GM19351 (cell line): ENCODE data around the gene OXLD1.
A peak's percentile ranks its signal among the peaks of the same experiment; 100 is the strongest.

Experiments
- ATAC-seq: cut with Tn5 transposase; IDR thresholded peaks from one replicate; pipeline ENCODE4 v1.9.1; 2021; ENCODE audit warnings: mild to moderate bottlenecking, moderate library complexity; ENCODE audit not compliant: unreplicated experiment

The OXLD1 gene

DNA sequence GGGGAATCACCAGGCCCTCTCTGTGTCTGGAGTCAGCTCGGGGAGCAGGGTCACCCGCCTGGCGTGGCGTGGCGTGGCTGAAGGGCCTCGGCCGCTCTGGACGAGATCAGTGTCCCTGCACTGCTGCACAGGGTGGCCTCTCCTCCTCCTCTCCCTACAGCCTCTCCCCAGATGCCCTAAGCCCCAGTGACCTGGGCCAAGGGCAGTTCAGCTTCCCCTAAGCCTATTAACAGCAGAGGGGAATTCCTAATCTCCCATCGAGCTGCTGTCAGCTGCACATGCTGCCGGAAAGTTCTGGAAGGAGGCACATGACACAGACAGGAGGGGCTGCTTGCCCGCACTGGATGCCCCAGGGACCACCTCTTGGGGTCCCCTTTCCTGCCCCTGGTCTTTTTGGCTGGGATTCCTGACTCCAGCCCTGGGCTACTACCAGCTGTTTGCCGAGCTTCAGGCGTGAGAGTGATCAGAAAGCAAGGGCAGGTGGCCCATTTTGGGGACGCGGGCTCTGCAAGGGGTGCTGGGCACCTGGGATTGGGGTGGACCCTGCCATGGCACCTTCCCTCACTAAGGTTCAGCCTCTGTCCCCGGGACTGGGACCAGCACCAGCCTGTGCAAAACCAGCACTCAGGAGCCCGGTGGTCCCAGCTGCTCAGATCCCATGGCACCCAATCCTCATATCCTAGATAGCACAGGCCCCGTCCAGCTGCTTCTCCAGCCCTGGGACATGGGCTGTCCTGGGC lies 10.9 kb downstream of the OXLD1 start:
- no peak for ATAC-seq

DNA sequence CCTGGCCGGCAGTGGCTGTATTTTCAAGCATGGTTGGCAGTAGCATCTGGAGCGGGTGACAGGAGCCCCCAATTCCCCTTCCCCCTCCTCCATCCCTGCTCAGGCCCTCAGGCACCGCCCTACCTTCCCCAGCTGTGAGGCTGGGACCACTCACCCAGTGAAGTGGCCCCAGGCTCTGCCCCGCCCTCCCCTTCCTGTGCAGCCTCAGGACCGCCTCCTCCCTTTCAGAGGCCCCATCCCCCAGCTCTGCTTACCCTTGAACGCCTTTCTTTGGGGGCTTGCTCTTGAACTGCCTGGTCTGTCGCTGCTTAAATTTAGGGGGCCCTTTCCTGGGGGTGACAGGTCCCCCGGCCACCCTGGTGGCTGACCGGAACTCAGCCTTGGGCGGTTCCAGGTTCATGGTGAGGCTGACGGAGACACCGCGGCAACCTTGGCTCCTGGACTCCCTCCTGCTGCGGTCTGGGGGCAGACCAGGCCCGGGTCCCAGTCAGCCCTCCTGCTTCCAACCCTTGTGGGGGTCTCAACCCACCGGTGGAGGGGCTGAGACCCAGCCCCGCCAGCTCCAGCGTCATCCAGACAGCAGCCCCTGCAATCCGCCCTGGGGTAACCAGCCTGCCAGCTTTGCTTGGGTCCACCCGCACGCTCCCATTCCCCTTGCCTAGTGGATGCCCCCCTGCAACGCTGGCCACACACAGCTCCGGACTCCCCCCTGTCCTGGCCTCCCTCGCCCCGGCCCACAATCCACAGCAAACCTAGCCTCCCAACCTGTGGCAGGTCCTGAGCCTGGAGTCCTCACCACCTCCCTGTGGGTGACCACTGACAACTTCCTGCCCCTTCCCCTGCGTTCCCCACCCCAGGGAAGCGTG lies 13.3 kb downstream of the OXLD1 start:
- ATAC-seq, result no peak

DNA sequence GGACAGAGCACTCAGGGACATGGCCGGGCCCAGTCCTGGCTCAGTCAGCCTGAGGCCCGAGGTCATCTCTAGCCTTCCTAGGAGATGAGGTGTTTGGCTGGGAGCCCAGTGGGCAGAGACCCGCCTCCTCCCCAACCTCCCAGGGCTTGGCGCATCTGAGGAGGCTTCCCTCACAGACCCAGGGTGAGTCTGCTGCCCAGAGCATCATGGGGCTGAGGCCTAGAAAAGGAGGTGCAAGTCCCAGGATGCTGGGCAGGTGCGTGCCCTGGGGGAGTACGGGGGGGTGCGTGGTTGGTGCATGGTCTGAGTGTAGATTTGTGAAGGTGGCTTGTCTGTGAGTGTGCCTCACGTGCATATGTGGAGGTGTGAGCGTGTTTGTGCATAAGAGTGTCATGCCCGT lies 14.7 kb downstream of the OXLD1 start:
- ATAC-seq, result no peak

DNA sequence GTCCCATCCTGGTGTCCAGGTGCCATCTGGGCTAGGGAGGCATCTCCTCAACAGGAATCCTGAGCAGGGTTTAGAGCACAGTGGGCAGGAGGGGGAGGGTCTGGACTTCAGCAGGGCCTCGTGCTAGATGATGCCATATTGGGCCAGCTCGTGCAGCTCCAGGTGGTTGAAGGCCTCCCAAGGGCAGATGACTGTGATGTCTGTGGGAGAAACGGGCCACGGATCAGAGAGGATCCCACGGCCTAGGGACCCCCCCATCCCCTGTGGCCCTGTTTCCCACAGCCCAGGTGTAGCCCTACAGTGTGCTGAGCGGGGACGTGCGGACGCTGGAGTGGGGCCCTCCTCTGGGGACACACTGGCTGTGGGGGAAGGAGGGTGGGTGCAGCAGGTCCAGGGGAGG lies 15.5 kb downstream of the OXLD1 start:
- no peak for ATAC-seq

DNA sequence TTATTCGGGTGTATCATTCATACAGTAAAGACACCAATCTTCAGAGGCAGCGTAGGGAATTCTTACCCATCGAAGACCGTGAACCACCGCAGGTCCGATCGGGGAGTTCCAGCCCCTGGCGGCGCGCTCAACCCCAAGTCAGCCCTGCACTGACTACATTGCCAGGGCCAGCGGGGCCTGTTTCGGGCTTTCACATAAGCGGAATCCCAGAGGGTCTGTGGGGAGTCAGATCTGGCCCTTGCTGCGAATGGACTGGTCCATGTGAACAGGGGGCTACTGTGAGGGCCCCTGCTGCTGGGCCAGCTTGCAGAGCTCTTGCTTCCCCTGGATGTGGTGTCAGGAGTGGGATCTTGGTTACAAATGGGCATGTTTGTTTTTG lies 17.7 kb downstream of the OXLD1 start:
- ATAC-seq, result no peak

DNA sequence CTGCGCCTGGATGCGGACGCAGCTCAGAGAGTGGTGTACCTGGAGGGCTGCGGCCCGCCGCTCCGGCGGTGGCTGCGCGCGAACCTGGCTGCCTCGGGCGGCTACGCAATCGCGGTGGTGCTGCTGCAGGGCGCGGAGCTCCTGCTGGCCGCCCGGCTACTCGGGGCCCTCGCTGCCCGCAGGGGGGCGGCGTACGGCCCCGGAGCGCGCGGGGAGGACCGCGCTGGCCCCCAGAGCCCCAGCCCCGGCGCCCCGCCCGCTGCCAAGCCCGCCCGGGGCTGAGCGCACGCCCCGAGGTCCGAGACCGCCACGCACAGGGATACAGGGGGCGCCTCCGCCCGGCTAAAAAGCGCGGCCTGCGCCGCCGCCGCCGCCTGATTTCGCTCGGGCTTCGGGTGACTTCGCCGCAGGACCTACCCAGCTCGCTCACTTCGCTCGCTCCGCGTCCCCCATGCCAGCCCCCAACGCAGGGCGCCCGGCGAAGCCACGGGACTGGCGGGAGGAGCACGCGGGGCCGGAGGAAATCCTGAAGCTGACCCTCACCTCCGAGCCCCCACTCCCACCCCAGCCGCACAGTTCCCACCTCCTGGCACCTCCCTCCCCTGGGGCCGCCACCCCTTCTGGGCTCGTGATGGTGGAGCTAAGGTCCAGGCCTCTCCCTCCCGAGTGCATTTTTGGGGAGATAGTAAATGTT lies 18.2 kb downstream of the OXLD1 start:
- ATAC-seq, result no peak

DNA sequence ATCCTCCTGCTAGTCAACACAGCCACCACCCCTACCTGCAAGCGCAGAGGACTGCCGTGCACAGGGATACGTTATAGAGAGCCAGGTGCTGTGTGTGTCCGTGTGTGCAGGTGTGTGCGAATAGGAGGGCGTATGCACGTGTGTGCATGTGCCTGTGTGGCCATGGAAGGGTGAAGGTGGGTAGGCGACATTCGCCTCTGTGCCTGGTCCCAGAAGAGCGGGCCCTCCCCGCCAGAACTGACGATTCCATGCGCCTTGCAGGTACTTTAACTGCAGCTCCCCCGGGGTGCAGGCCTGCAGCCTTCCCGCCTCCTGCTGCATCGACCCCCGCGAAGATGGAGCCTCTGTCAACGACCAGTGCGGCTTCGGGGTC lies 18.8 kb downstream of the OXLD1 start:
- ATAC-seq, result no peak

DNA sequence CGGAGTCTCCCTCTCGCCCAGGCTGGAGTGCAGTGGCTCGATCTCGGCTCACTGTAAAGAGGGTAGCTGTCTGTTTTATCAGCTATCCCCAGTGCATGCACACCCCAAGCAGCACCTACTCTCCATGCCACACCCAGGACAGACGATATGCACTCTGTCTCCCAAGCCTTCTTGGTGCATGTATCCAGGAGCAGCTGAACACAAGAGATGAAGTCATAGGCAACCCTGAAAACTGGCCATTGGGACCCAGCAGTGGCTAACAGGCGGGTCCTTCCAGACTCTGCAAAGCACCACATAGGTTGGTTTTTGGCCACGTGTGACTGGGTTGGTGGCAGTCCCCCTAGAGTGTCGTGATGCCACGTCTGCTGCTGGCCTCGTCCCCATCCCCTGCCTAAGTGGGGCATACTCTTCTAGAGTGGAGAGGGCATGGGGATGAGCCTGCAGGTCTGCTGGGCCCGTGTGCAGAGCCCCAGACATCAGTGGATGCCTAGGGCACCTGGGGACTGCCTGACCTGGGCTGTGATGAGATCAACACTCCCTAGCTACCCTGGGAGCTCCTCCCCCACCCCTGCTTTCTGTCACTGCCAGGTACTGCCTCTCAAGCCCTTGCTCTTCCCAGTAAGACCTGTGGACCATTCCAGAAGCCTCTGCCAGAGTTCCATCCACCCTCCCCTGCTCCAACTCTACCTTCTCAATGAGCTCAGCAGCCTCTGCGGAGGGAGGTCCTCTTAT lies 19.4 kb downstream of the OXLD1 start:
- ATAC-seq, result no peak

DNA sequence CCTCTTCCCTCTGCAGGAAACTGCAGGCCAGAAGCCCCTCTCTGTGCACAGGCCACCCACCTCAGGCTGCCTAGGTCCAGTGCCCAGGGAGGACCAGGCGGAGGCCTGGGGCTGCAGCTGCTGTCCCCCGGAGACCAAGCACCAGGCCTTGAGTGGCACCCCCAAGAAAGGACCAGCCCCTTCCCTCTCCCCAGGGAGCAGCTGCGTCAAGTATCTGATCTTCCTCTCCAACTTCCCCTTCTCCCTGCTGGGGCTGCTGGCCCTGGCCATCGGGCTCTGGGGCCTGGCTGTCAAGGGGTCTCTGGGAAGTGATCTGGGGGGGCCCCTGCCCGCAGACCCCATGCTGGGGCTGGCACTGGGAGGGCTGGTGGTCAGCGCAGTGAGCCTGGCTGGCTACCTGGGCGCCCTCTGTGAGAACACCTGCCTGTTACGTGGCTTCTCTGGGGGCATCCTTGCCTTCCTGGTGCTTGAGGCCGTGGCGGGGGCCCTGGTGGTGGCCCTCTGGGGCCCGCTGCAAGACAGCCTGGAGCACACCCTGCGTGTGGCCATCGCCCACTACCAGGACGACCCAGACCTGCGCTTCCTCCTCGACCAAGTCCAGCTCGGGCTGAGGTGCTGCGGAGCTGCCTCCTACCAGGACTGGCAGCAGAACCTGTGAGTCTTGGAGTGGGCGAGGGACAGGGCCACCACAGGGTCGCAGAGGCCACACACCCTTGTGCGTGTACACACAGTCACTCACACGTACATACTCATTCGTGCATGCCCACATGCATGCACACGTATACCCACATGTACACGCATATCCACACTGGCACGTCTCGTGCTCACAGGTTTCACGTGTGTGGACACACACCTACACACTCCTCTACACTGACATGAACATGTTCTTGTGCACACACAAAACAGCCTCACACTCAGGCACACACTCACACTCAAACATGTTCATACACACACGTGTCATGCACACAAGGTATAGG lies 21.1 kb downstream of the OXLD1 start:
- no peak for ATAC-seq

DNA sequence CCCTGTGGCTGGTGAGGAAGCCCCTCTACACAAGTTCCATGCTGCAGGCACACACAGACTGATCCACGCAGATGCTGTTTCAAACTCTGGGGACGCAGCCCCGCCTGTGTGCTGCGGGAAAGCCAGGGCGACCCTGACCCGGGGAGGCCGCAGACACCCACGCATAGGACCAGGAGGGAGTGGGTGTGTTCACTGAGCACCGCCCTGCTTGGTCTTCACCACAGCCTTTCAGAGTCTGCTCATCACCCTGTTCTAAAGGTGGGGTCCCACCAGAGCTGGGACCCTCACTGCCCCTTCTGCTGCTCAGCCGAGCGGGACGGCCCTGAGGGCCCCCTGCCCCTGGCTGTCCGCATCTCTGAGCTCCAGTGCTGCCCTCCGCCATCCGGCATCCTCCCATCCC lies 21.9 kb downstream of the OXLD1 start:
- ATAC-seq, result no peak

DNA sequence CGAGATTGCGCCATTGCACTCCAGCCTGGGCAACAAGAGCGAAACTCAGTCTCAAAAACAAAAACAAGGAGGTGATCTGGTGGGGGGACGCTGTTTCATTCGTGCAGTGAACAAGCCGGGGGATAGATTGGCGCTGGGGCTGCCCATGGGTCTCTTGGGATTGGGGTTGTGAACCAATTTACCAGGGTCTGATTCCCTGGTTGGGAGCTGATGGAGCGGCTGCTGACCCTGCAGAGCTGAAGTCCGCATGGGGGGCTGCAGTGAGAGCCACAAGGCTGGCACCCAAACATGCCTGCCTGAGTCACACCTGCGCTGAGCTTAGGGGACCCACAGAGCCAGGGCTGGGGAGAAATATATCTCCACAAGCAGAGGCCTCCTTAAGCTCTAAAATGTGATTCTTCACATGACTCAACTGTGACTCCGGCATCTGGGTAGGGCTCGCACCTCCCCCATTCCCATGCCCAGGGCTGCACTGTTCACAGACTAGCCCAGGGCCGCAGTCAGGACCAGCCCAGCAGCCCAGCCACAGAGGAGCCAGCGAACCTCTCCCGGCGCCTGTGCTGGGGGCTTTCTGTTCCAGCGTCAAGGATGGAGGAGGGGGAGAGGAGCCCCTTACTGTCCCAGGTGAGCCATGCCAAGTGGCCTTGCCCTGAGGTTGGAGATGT lies 24.4 kb downstream of the OXLD1 start:
- ATAC-seq, result no peak

DNA sequence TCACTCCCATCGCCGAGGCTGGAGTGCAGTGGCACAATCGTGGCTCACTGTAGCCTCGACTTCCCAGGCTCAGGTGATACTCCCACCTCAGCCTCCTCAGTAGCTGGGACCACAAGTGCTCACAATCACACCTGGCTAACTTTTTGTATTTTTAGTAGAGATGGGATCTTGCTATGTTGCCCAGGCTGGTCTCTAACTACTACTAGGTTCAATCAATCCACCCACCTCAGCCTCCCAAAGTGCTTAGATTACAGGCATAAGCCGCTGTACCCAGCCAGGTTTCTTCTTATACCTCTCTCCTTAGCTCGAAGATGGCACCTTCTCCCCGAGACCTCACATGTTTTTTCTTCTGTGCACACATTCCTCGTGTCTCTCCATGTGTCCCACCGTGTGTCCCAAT lies 26.4 kb downstream of the OXLD1 start:
- no peak for ATAC-seq

DNA sequence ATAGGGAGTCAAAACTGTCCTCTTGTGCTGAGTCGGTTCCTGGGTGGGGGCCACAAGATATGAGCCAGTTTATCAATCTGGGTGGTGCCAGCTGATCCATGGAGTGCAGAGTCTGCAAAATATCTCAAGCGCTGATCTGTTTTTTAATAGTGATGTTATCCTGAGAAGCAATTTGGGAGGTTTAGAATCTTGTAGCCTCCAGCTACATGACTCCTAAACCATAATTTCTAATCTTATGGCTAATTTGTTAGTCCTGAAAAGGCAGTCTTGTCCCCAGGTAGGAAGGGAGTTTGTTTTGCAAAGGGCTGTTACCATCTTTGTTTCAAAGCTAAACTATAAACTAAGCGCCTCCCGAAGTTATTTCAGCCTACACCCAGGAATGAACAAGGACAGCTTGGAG lies 27.7 kb downstream of the OXLD1 start:
- ATAC-seq, result no peak

DNA sequence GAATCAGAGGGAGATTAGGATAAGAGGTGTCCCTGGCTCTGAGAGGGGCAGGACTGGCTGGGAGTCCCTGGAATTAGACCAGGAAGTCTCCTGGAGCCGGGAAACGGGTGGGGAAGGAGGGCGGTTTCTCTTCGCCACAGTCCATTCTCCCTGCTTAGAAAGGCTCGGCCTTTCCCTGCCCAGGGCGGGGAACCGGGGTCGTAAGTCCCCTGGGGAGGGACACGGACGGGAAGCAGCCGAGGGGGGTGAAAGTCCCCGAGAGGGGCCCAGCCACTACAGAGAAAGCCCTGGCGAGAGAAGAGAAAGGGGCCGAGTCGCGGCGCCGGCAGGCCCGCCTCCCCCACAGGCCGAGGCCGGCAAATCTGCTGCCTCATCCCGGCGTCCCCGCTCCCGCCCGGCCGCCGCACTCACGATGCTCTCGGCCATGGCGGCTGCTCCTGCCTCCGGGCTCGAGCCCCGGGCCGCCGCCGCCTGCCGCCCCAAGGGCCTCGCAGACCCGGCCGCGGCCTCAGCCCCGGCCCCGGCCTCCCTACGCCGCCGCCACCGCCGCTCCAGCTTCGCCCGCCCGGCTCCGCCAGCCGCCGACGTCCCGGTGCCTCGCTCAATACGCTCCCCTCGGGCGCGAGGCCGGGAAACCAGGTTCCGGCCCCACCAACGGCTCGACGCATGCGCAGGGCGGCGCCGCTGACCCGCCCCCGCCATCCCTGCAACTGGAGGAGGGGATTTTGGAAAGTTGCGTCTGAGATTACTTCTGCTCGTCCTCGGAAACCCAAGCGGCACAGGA lies 29.7 kb downstream of the OXLD1 start, which contains the start of the genes NPLOC4 and TSPAN10:
Gene NPLOC4, minus strand, starts transcription at position 608 of the 784 bp plus-strand sequence. Its CDS starts 182 bp downstream, at position 426.
Gene TSPAN10, plus strand, starts transcription at position 692 of the 784 bp plus-strand sequence. CDS start 5,217 bp downstream, outside the sequence.
- ATAC-seq, result peak; percentile 63

DNA sequence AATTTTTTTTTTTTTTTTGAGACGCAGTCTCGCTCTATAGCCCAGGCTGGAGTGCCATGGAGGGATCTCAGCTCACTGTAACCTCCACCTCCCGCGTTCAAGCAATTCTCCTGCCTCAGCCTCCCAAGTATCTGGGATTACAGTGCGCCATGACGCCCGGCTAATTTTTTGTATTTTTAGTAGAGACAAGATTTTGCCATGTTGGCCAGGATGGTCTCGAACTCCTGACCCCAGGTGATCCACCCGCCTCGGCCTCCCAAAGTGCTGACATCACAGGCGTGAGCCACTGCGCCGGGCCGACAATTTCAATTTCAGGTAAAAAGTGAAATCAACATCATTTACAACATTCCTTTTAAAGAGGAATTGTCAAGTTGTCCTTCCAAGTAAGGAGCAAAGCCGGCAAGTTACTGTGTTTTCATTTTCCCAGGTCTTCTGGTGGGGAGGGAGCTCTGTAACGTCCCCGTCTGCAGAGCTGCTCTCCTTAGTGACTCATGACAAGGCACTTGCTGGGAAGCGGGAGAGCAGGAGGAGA lies 30.4 kb downstream of the OXLD1 start:
- no peak for ATAC-seq

DNA sequence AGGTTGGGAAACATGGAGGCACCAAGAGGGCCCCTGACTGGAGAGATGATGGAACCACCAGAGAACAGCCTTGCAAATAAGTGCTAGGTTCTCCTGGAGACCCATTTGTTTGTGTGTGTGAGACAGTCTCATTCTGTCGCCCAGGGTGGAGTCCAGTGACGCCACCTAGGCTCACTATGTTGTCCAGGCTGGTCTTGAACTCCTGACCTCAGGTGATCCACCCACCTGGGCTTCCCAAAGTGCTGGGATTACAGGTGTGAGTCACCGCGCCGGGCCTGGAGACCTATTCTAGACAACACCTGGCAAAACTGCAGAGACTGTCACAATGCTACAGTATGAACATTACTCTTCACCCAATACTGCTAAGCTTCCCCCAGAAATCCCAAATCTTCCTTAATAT lies 31.0 kb downstream of the OXLD1 start:
- ATAC-seq, result no peak

DNA sequence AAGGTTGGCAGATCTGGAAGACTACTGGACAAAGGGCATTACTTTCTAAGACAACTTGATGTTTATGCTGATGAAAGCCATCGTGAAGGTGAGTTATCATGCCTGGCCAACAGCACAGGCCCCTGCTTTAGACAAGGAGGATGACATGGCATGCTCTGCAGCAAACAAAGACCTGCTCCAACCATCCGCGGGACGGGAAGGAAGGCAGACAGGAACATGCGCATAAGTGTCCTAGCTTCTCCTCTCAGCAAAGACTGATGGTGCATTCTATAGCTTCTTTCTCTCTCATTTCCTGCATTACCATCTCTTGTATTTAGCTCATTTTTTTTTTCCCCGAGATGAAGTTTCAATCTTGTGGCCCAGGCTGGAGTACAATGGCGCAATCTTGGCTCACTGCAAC lies 34.9 kb downstream of the OXLD1 start:
- ATAC-seq, result no peak

DNA sequence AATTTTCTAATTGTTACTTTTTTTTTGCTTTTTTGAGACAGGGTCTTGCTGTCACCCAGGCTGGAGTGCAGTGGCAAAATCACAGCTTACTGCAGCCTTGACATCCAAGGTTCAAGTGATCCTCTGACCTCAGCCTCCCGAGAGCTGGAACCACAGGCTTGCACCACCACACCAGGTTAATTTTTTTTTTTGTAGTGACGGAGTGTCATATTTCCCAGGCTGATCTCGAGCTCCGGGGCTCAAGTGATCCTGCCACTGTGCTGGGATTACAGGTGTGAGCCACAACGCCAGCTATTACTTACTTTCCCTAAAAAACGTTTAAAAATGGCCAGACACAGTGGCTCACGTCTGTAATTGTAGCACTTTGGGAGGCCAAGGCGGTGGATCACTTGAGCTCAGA lies 36.1 kb downstream of the OXLD1 start:
- no peak for ATAC-seq
